Measurements from ENCODE around the gene SDHA. TPM values are rescaled to one million over a fixed set of nuclear protein-coding genes. Genes with fewer than 3 reads are reported as not detected.
"Not testable (repeated sequence)": the region's sequence is repeated elsewhere in the genome, so short reads cannot be mapped to it uniquely, and the experiment has no call there.

The SDHA gene
- total RNA-seq, 1 experiment from 2014 or later: 54.0 TPM

- H3K9me3 ChIP-seq (ENCODE audit: low read length); H3K27me3 ChIP-seq (ENCODE audit: low read length); H3K9ac ChIP-seq (ENCODE audit: low read length); H2AFZ ChIP-seq (ENCODE audit: low read length); H3K36me3 ChIP-seq (ENCODE audit: insufficient read depth, low read length); H3K4me1 ChIP-seq (ENCODE audit: low read length); H3K27ac ChIP-seq (ENCODE audit: low read length); DNase-seq; H3K9me2 ChIP-seq (replicated peaks; ENCODE audit: insufficient read depth, low read length); H3K4me3 ChIP-seq (ENCODE audit: low read length); H4K20me1 ChIP-seq (ENCODE audit: insufficient read depth, low read depth, low read length); H3K4me2 ChIP-seq (ENCODE audit: low read depth, low read length, poor library complexity, severe bottlenecking): not testable (repeated sequence)
- peaks cover 30% of the 10 kb centered on the region for H3K79me2 ChIP-seq (ENCODE audit: low read length)
These were observed 84.3 kb downstream of the SDHA start for GRCh38 chr5:302416-302815.

GRCh38 chr5:302966-303365, 84.8 kb downstream of the SDHA start:
- H3K4me1 ChIP-seq (ENCODE audit: low read length): no peaks in the 10 kb centered on the region
- H3K79me2 ChIP-seq (ENCODE audit: low read length): peaks cover 34% of the 10 kb centered on the region
- H4K20me1 ChIP-seq (ENCODE audit: insufficient read depth, low read depth, low read length): no peaks in the 10 kb centered on the region
- DNase-seq: no peak
- no peaks in the 10 kb centered on the region for H3K27me3 ChIP-seq (ENCODE audit: low read length)
- H3K4me2 ChIP-seq (ENCODE audit: low read depth, low read length, poor library complexity, severe bottlenecking): no peak overlapping the region
- no peak overlapping the region for H3K4me3 ChIP-seq (ENCODE audit: low read length)
- no peak overlapping the region for H2AFZ ChIP-seq (ENCODE audit: low read length)
- H3K27ac ChIP-seq (ENCODE audit: low read length): no peak overlapping the region
- H3K9me2 ChIP-seq (replicated peaks; ENCODE audit: insufficient read depth, low read length): no peaks in the 10 kb centered on the region
- H3K9me3 ChIP-seq (ENCODE audit: low read length): no peaks in the 10 kb centered on the region
- H3K9ac ChIP-seq (ENCODE audit: low read length): no peak overlapping the region
- H3K36me3 ChIP-seq (ENCODE audit: insufficient read depth, low read length): no peaks in the 10 kb centered on the region

- H3K9ac ChIP-seq (ENCODE audit: low read length): not testable (repeated sequence)
These were observed 85.6 kb downstream of the SDHA start for GRCh38 chr5:303741-304140.

GRCh38 chr5:305050-305449, 86.9 kb downstream of the SDHA start:
- no peaks in the 10 kb centered on the region for H3K9me3 ChIP-seq (ENCODE audit: low read length)
- H3K36me3 ChIP-seq (ENCODE audit: insufficient read depth, low read length): no peaks in the 10 kb centered on the region
- no peaks in the 10 kb centered on the region for H3K4me1 ChIP-seq (ENCODE audit: low read length)
- no peak overlapping the region for H3K27ac ChIP-seq (ENCODE audit: low read length)
- H3K79me2 ChIP-seq (ENCODE audit: low read length): peaks cover 36% of the 10 kb centered on the region
- H3K4me3 ChIP-seq (ENCODE audit: low read length): no peak overlapping the region
- H3K9me2 ChIP-seq (replicated peaks; ENCODE audit: insufficient read depth, low read length): no peaks in the 10 kb centered on the region
- no peak overlapping the region for H2AFZ ChIP-seq (ENCODE audit: low read length)
- no peak overlapping the region for H3K4me2 ChIP-seq (ENCODE audit: low read depth, low read length, poor library complexity, severe bottlenecking)
- H3K9ac ChIP-seq (ENCODE audit: low read length): no peak overlapping the region
- no peak for DNase-seq
- H4K20me1 ChIP-seq (ENCODE audit: insufficient read depth, low read depth, low read length): 0 out of 2 replicates have a peak, but pooled peaks cover under 1% of the 10 kb centered on the region
- no peaks in the 10 kb centered on the region for H3K27me3 ChIP-seq (ENCODE audit: low read length)

More at GRCh38 chr5:303741-304140, 85.6 kb downstream of the SDHA start:
- H3K27ac ChIP-seq (ENCODE audit: low read length); DNase-seq; H3K9me2 ChIP-seq (replicated peaks; ENCODE audit: insufficient read depth, low read length); H2AFZ ChIP-seq (ENCODE audit: low read length); H3K27me3 ChIP-seq (ENCODE audit: low read length); H3K36me3 ChIP-seq (ENCODE audit: insufficient read depth, low read length); H3K4me2 ChIP-seq (ENCODE audit: low read depth, low read length, poor library complexity, severe bottlenecking); H4K20me1 ChIP-seq (ENCODE audit: insufficient read depth, low read depth, low read length); H3K9me3 ChIP-seq (ENCODE audit: low read length); H3K4me3 ChIP-seq (ENCODE audit: low read length); H3K4me1 ChIP-seq (ENCODE audit: low read length): not testable (repeated sequence)
- peaks cover 36% of the 10 kb centered on the region for H3K79me2 ChIP-seq (ENCODE audit: low read length)

- H3K27me3 ChIP-seq (ENCODE audit: low read length): no peaks in the 10 kb centered on the region
- no peaks in the 10 kb centered on the region for H3K4me1 ChIP-seq (ENCODE audit: low read length)
- no peak overlapping the region for H2AFZ ChIP-seq (ENCODE audit: low read length)
- no peak overlapping the region for H3K27ac ChIP-seq (ENCODE audit: low read length)
- H3K9me3 ChIP-seq (ENCODE audit: low read length): no peaks in the 10 kb centered on the region
- no peaks in the 10 kb centered on the region for H3K36me3 ChIP-seq (ENCODE audit: insufficient read depth, low read length)
- H4K20me1 ChIP-seq (ENCODE audit: insufficient read depth, low read depth, low read length): 0 out of 2 replicates have a peak, but pooled peaks cover 5% of the 10 kb centered on the region
- peaks cover 40% of the 10 kb centered on the region for H3K79me2 ChIP-seq (ENCODE audit: low read length)
- no peak overlapping the region for H3K4me2 ChIP-seq (ENCODE audit: low read depth, low read length, poor library complexity, severe bottlenecking)
- no peak for DNase-seq
- no peak overlapping the region for H3K4me3 ChIP-seq (ENCODE audit: low read length)
- no peaks in the 10 kb centered on the region for H3K9me2 ChIP-seq (replicated peaks; ENCODE audit: insufficient read depth, low read length)
- no peak overlapping the region for H3K9ac ChIP-seq (ENCODE audit: low read length)
These were observed 87.3 kb downstream of the SDHA start for GRCh38 chr5:305459-305858.

- no peak overlapping the region for H3K27ac ChIP-seq (ENCODE audit: low read length)
- H3K79me2 ChIP-seq (ENCODE audit: low read length): peaks cover 42% of the 10 kb centered on the region
- H3K27me3 ChIP-seq (ENCODE audit: low read length): no peaks in the 10 kb centered on the region
- H4K20me1 ChIP-seq (ENCODE audit: insufficient read depth, low read depth, low read length): peaks cover 11% of the 10 kb centered on the region; the same call in 1 of the 2 replicates
- no peak overlapping the region for H2AFZ ChIP-seq (ENCODE audit: low read length)
- H3K36me3 ChIP-seq (ENCODE audit: insufficient read depth, low read length): no peaks in the 10 kb centered on the region
- DNase-seq: no peak
- H3K4me3 ChIP-seq (ENCODE audit: low read length): no peak overlapping the region
- no peak overlapping the region for H3K9ac ChIP-seq (ENCODE audit: low read length)
- H3K9me3 ChIP-seq (ENCODE audit: low read length): no peaks in the 10 kb centered on the region
- H3K4me1 ChIP-seq (ENCODE audit: low read length): no peaks in the 10 kb centered on the region
- H3K4me2 ChIP-seq (ENCODE audit: low read depth, low read length, poor library complexity, severe bottlenecking): no peak overlapping the region
- H3K9me2 ChIP-seq (replicated peaks; ENCODE audit: insufficient read depth, low read length): no peaks in the 10 kb centered on the region
These were observed 88.1 kb downstream of the SDHA start for GRCh38 chr5:306011-306805.

Other genes starting within 250 kb of the SDHA start
- gene PLEKHG4B, start 126.2 kb upstream of the SDHA start, total RNA-seq (2014; rRNA removed; shearing (Covaris generic); ENCODE audit: low replicate concordance): not detected in 2 replicates
- 0.48 TPM in 1 of 2 replicates, not detected in the other for gene LRRC14B, start 26.8 kb upstream of the SDHA start, total RNA-seq (2014; rRNA removed; shearing (Covaris generic); ENCODE audit: low replicate concordance)
- 2.6 and 4.7 TPM in 2 replicates for gene CCDC127, start 167 bp upstream of the SDHA start, total RNA-seq (2014; rRNA removed; shearing (Covaris generic); ENCODE audit: low replicate concordance)
- 103 and 133 TPM in 2 replicates for gene PDCD6, start 53.3 kb downstream of the SDHA start, total RNA-seq (2014; rRNA removed; shearing (Covaris generic); ENCODE audit: low replicate concordance)
- gene AHRR, start 103.4 kb downstream of the SDHA start, total RNA-seq (2014; rRNA removed; shearing (Covaris generic); ENCODE audit: low replicate concordance): 2.5 and 2.6 TPM in 2 replicates
- gene EXOC3, start 224.9 kb downstream of the SDHA start, total RNA-seq (2014; rRNA removed; shearing (Covaris generic); ENCODE audit: low replicate concordance): 24.4 and 39.8 TPM in 2 replicates

Data from Karpas-422 (cell line).